HG03469 (cell line): Measurements from ENCODE around the gene ARHGEF7.

Experiments
- ATAC-seq: cut with Tn5 transposase; IDR thresholded peaks from one replicate; pipeline ENCODE4 v1.9.1; 2021; ENCODE audit warnings: mild to moderate bottlenecking, moderate library complexity, moderate number of reproducible peaks; ENCODE audit not compliant: unreplicated experiment

ARHGEF7 gene

DNA sequence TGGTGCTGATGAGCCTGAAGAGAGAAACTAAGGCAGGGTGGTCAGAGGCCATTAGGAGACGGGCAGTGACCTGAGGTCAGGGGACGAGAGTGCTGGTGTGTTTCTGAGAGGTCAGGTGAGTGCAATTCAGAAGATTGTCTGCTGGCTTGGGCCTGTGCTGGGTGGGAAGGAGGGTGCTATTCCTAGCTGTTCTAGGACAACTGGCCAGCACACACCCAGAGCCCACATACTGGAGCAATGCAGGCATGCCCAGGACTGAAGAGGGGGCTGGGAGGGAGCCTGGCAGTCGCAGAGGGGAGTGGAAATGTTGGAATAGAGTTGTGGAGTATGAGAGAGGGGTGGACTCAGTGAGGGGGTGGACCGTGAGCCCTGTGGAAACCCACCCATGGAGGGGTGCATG, 16.5 kb downstream of the ARHGEF7 start:
- ATAC-seq = no peak

DNA sequence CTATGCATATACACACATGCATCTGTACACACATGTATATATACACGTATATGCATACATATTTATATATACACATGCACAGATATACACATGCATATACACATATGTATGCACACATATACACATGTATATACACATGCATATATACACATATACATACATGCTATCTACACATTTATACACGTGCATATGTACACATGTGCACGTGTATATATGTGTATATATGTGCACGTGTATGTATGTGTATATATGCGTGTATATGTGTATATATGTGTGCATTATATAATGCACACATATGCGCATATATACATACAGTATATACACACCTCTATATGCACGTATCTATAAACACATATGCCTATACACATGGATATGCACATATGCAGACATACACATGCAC, 17.8 kb downstream of the ARHGEF7 start:
- ATAC-seq = no peak

DNA sequence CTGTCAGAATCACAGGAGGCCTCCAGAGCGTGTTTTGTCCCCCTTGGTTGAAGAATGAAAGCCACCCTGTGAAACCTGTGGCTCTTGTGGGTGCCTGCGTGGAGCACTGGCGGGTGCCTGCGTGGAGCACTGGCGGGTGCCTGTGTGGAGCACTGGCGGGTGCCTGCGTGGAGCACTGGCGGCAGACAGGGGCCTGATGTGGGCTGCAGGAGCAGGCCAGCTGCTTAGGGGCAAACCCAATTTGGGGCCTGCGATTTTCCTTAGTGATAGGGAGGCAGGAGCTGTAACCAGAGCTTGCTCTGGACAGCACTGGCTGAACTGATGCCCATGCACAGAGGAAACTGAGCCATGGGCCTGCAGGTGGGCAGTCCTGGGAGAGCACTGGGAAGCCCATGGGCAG, 24.3 kb downstream of the ARHGEF7 start:
- no peak for ATAC-seq

DNA sequence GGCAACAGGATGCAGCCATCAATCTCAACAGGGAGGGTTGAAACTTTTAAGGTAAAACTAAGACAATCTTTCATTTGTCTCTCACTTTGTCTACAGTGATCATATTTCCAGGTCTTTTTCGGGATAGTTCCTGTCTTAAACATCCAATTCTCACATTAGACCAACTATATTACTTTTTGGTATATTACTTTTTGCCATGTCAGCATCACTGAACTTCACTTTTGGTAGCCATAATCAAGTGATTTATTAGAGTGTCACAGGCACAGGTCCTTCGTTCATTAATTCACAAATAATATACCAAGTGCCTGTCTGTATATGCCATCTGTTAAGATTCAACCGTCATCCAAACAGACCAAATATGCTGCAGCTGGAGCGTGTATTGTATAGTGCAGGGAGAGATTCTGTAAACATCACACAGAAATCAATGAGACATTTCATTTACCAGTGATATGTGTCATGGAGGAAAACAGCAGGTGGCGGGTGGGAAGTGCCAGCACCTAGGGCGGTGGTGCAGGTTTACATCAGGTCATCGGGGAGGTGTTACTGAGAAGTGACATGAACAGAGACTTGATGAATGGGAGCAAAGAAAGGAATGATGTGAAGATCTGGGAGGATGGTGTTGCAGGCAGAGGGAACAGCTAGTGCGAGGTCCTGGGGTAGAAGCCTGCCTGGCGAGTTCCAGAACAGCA, 24.9 kb downstream of the ARHGEF7 start:
- no peak for ATAC-seq

DNA sequence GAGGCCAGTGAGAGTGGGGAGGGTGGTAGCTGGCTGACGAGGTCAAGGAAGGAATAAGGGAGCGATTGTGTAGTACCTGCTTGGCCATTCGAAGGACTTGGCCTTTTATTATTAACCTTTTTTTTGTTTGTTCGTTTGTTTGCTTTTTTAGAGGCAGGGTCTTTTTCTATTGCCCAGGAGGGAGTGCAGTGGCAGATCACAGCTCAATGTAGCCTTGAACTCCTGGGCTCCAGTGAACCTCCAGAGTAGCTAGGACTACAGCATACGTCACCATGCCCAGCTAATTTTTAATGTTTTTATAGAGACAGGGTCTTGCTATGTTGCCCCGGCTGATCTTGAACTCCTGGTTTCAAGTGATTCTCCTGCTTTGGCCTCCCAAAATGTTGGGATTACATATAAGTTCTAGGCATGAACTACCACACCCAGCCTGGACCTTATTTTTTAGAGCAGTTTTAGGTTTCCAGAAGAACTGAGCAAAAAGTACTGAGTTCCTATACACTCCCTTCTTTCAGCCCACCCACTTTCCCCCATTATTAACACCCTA, 25.5 kb downstream of the ARHGEF7 start:
- ATAC-seq = no peak

DNA sequence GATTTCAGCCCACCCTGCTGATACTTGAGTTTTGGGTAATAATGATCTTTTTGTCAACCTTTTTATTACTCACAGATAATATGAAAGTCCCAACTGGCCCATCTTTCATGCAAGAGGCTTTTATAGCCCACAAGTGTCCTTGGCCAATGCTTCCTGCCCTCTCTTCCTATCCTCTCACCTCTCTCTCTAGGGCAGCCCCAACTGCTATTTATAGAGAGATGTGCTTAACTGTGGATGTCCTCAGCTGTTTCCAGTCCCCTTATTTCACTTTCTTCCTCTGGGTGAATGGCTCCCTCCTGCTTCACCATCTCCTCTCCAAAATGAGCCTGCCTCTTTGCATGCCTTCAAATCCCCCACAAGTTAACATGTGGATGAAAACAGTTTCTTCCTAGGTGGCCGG, 27.4 kb downstream of the ARHGEF7 start:
- ATAC-seq = no peak

DNA sequence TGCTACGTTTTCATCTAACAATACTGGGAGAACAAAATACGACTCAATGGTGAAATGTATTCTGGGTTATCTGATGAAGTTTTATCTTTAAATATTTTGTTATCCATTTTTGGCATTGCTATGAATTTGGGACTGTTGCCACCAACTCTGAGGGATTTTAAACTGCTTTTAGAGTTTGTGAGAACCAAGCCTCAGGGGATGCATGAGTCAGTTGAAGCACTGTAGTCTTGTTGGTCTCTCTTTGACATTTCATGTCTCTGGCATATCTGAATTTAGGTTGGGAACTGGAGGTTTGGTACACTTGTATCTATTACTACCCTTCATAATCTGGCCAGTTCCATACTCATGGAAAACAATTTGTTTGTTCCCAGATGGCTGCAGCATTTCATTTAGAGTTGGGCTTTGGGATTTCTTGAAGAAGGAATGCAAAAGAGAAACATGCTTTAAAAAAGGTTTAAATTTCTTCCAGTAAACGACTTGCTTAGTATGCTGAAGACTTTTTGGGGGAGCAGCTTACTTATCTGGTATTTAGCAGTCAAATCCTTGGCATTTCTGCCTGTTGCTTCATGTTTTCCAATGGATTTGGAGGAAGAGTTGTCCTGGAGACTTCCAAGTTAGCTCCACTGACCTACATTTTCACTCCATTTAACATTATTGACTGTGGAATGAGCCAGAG, 28.9 kb downstream of the ARHGEF7 start:
- no peak for ATAC-seq

DNA sequence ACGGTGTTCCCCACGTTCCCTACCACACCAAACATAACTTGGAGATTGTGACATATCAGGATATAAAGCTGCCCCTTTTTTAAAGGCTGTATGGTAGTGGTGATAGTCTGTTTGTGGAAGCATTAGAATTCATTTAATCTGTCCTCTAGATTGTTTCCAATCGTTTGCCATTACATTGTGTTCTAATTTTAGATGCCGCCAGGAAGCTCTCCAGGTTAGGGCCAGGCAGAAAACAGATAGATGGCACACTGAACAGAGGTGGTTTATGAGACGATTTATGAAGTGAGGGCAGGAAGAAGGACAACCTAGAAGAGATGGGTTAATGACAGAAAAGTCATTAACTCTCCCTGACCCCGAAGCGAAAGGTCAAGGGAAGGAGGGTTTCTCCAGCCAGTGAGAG, 30.0 kb downstream of the ARHGEF7 start:
- ATAC-seq = no peak

DNA sequence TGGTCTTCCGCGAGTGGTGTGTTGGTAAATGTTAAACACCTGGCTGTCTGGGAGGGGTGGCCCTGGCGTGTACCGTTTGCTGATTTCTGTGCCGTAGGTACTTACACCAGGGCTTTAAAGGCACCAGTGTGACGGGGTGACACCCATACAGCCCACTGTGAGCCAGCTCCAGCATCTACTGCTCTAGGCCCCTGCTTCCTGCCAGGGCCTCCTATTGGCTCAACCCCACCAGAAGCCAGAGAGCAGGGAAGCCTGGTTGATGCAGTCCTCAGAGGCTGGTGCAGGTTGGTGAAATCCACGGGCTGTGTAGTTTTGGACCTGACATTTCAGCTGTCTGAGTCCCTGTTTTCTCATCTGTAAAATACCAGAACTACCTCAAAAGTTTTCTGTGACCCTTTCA, 30.4 kb downstream of the ARHGEF7 start:
- no peak for ATAC-seq

DNA sequence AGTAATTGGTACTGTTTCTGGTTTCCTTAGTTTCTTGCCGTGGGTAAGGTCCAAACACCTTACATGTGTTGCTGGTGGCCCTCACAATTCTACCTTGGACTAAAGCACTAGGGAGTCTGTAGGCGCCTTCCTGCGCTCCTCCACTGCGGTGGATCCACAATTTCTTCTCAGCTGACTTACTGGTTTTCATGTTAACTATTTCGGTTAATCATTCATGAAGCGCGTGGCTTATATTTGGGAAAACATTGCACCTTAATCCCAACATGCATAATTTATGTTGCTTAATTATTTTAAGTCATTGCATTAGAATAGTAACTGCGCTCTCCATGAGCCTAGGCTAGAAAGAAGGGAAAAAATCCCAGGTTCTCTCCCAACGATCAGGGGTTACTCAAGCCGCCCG, 37.7 kb downstream of the ARHGEF7 start:
- no peak for ATAC-seq

DNA sequence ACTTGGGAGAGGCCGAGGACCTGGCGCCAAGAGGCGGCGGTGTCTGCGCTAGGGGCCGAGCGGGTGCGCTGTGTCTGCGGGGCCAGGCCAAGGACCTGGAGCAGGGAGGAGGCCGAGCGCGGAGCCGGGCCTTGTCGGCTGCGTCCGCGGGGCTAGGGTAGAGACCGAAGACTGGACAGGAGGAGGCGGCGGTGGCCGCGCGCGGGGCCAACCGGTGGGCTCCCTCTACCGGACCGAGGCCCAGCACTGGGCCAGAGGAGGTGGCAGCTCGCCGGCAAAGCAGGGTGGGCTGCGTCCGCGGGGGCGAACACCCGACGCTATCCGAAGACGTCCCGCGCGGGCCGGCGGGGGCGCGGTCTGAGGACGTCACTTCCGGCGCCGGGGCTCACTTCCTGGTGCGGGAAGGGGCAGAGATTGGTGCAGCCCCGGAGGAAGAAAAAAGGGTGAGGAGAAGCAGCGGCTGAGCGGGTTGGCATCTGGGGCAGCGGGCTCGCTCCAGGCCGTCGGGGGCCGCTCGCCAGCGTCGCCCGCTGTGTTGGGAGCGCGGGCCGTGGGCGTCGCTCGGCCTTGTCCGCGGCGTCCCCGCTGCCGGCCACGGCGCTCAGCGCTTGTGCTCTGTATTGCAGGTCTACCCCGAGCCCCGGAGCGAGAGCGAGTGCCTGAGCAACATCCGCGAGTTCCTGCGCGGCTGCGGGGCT, 38.3 kb downstream of the ARHGEF7 start:
- peak; percentile 75 for ATAC-seq

DNA sequence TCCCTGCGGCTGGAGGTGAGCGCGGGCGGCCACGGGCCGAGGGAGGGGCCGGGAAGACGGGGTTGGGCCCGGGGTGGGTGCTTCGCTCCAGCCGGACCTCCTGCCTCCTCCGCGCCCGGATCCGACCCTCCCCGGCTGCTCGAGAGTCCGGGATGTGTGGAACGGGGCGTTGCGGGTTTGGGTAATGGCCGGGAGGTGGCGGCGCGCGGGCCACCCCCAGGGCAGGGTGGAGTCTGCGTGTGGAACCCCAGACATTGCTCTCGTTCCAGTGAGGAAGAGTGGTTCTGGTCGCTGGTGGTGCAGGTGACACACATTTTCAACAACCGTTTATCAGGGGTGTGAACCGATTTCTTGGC, 38.8 kb downstream of the ARHGEF7 start:
- ATAC-seq = peak; percentile 24

DNA sequence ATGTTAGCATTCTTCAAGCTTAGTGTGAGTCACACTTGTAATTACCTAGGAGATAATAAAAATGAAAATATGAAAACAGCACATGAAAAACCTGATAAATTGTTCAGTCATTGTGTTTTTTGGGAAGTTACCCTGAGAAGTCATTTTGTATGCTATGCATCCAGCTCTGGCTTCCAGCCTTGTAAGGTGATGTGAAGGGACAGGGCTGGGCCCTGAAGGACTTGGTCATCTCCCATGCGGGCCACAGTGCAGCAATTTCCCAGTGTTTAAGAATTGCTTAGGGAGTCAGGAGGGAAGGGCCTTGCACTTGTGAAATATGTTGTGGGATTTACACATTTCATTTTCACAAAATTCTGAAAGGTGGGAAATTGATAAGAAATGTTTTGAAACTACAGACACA, 41.3 kb downstream of the ARHGEF7 start:
- ATAC-seq = no peak

DNA sequence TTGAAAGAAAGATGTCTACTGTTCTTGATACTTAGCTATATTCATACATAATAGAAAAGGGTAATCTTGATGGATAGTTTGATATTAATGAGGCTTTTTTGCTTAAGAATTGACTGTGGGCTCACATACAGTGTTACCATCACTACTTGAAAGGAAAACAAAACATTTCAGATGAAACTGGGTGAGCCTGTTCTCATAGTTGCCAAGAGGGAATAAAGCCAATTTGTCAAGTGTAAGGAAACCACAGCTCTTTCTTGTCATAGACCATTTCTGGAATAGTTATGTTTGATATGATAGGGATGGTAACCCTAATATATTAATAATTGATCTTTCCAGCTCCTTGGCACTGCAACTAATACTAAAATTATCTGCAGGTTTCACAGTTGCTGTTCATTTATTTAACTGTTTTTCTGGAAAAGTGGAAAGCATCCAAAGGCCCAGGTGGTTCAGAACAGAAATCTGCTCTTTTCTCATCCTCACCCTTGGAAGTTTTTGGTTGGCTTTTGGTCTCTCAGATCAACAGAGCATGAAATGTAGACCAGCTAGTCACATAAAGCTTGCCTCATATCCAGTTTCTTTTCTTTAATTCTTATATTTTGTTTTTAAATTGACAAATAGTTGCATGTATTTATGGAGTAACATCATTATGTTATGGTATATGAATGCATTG, 43.2 kb downstream of the ARHGEF7 start:
- ATAC-seq = no peak

DNA sequence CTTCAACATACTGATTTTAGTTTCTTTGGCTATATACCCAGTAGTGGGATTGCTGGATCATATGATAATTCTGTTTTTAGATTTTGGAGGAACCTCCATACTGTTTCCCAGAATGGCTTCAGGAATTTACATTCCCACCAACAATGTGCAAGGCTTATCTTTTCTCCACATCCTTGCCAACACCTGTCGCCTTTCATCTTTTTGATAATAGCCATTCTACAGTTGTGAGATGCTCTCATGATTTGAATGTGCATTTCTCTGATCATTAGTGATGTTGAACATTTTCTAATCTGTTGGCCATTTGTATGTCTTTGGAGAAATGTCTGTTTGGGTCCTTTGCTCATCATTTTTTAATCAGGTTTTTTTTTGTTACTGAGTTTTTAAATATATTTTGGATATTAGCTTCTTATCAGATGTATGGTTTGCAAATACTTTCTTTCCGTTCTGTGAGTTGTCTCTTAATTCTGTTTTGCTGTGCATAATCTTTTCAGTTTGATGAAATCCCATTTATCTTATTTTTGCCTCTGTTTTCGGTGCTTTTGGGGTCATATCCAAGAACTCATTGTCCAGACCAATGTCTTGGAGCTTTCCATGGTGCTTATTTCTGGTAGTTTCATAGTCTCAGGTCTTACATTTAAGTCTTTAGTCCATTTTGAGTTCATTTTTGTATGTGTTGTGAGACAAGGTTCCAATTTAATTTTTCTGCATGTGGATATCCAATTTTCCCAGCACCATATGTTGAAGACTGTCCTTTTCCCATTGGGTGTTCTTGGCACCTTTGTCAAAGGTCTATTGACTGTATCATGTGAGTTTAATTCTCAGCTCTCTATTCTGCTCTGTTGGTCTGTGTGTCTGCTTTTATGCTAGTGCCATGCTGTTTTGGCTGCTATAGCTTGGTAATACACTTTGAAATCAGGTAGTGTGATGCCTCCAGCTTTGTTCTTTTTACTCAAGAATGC, 44.5 kb downstream of the ARHGEF7 start:
- no peak for ATAC-seq

DNA sequence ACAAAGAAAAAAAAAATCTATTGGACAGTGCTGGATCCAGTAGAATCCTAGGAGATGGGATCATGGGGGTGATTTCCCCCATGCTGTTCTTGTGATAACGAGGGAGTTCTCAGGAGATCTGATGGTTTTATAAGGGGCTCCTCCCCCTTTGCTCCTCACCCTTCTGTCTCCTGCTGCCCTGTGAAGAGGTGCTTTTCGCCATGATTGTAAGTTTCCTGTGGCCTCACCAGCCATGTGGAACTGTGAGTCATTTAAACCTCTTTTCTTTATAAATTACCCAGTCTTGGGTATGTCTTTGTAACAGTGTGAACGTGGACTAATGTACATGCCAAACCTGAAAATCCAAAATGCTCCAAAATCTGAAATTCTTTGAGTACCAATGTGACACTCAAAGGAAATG, 45.5 kb downstream of the ARHGEF7 start:
- ATAC-seq = no peak

DNA sequence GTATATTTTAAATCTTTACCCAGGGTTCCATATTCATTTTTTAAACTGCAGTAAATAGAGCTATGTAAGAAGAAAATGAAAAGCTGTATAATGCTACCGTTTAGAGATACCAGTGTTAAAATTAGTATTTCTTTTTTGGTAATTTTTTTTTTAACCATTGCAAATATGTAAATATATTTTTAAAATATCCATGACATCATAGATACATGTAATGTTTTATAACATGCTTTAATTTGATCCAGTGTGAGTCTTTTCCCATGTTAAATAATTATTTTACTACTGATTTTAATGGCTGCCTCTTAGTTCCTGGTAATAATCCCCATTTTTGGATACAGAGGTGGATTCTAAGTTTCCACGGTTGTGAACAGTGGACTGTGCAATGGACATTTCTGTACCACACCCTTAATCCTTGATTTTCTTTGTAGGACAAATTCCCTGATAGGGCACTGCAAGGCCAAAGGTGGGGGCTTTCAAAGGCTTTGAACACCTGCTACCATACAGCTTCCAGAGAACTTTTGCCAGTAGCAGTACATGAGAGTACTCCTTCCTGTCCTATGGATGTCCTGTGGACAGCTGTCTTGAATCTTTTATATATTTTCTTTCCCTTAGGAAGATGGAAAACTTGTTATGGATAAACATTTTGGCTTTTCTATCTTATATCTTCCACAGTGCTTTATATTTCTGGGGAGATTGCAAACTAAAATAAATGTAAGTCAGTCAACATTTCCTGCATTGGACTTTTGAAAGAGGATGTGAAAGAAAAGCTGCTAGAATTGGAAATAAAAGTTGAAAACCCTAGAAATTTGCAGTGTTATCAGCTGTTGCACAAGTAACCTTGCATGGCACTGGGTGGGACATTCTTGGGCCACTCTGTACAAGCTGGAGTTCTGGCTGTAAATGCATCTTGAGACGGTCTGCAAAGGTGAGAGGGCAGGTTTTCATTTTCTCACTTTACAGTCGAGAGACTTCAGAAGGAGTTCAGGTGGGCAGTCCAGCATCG, 46.8 kb downstream of the ARHGEF7 start:
- ATAC-seq = peak; percentile 39

DNA sequence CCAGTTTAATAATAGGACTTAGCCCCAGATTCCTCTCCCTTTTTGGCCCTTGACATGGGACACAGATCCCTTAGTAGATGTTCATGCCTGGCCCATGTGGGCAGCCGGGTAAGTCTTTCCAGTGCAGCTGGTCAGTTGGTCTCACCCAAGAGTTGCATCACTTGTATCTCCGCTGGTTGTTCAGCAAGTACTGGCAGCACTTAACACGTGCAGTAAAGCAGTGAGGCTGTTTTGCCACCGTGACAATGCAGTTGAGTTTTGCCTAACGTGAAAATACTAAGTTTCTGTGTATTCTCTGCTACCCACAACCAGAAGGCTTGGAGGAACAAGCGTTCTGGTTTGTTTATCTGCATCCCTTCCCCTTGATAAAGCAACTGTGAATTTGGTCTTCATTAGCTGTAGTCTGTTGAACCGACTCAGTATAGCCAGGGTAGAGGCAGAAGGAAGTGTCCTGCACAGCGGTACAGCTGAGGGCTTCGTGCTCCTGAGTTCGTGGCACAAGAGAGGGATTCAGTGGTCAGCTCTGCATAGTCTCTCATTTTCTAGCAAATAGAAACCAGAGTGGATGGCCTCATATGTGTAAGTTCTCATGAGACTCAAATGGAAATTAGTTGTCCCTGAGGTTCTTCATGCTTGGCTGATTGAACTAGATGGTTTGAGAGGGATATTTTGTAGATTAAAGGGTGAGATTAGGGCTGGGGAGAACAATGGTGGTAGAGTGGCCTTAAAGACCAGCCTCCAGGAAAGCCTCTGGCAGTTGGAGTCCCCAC, 50.3 kb downstream of the ARHGEF7 start:
- no peak for ATAC-seq
